Adipocyte (in vitro differentiated cells): ENCODE data around the gene C6orf141.

Experiments
- DNase-seq: peaks from one replicate; pipeline ENCODE4 v3.0.0-alpha.2; 2015; ENCODE audit warnings: low read depth
- H3K27me3 ChIP-seq: replicated peaks from 2 replicates; pipeline ENCODE4 v1.7.0; 2013; ENCODE audit warnings: mild to moderate bottlenecking, low read length, moderate library complexity; ENCODE audit not compliant: control insufficient read depth, insufficient read depth
- H3K36me3 ChIP-seq: 2 replicates; pipeline ENCODE4 v1.7.0; 2013; ENCODE audit warnings: low read length, mild to moderate bottlenecking, moderate library complexity; ENCODE audit not compliant: control insufficient read depth, insufficient read depth, severe bottlenecking
- H3K4me1 ChIP-seq: 2 replicates; pipeline ENCODE4 v1.7.0; 2013; ENCODE audit warnings: mild to moderate bottlenecking, low read length, moderate library complexity; ENCODE audit not compliant: control insufficient read depth, insufficient read depth
- H3K4me3 ChIP-seq: 2 replicates; pipeline ENCODE4 v1.7.0; 2013; ENCODE audit warnings: mild to moderate bottlenecking, low read length, moderate library complexity
- H3K9ac ChIP-seq: 2 replicates; pipeline ENCODE4 v1.7.0; 2013; ENCODE audit warnings: mild to moderate bottlenecking, low read length, moderate library complexity
- H3K9me3 ChIP-seq: 2 replicates; pipeline ENCODE4 v1.7.0; 2013; ENCODE audit warnings: mild to moderate bottlenecking, low read length, moderate library complexity; ENCODE audit not compliant: control insufficient read depth

The C6orf141 gene

GRCh38 chr6:49522710-49523593, 27.5 kb upstream of the C6orf141 start:
- no peaks in the 10 kb centered on the region for H3K27me3 ChIP-seq
- H3K36me3 ChIP-seq, result no peaks in the 10 kb centered on the region
- no peaks in the 10 kb centered on the region for H3K4me1 ChIP-seq
- no peak overlapping the region for H3K9ac ChIP-seq
- no peak for DNase-seq
- no peaks in the 10 kb centered on the region for H3K9me3 ChIP-seq
- no peak overlapping the region for H3K4me3 ChIP-seq

DNA sequence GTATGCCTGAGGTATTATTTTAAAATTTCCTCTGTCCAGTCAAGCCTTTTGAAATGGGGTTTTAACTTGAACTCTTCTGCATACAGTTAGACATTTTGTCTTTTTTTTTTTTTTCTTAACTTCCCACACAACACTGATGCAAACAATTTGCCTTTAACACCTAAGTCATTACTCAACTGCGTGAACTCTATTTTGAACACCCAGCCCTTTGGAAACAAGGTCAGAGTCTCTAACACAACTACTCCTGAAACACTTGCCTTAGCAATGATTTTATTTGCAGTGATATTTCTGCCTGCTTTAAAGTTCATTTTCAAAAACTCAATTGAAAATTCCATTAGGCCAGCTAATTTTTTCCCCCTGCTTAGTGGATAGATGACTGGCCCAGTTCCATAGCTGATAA, 26.6 kb upstream of the C6orf141 start:
- no peak overlapping the region for H3K4me3 ChIP-seq
- no peak for DNase-seq
- no peaks in the 10 kb centered on the region for H3K36me3 ChIP-seq
- no peaks in the 10 kb centered on the region for H3K4me1 ChIP-seq
- H3K9me3 ChIP-seq, result no peaks in the 10 kb centered on the region
- H3K27me3 ChIP-seq, result no peaks in the 10 kb centered on the region
- no peak overlapping the region for H3K9ac ChIP-seq

DNA sequence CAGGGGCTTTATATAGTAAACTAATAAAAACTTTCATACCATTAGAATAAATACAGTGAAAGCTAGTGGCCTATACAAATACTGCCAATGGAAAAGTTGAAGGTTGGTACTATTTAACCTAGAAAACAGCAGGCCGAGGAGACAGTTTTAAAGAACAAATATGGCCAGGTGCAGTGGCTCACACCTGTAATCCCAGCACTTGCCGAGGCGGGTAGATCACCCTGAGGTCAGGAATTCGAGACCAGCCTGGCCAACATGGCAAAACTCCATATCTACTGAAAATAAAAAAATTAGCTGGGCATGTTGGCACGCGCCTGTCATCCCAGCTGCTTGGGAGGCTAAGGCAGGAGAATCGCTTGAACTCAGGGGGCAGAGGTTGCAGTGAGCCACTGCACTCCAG, 25.9 kb upstream of the C6orf141 start:
- Histone ChIP-seq H3K27me3 (no peaks in the 10 kb centered on the region), H3K4me3 (no peak overlapping the region), H3K36me3 (no peaks in the 10 kb centered on the region), H3K9me3 (no peaks in the 10 kb centered on the region), H3K4me1 (no peaks in the 10 kb centered on the region), H3K9ac (no peak overlapping the region)
- no peak for DNase-seq

GRCh38 chr6:49526598-49526997, 23.9 kb upstream of the C6orf141 start:
- H3K27me3 ChIP-seq, result no peaks in the 10 kb centered on the region
- H3K9ac ChIP-seq, result no peak overlapping the region
- DNase-seq, result no peak
- no peaks in the 10 kb centered on the region for H3K4me1 ChIP-seq
- H3K9me3 ChIP-seq, result no peaks in the 10 kb centered on the region
- H3K4me3 ChIP-seq, result no peak overlapping the region
- no peaks in the 10 kb centered on the region for H3K36me3 ChIP-seq

- Histone ChIP-seq H3K4me1 (no peaks in the 10 kb centered on the region), H3K9me3 (no peaks in the 10 kb centered on the region), H3K9ac (no peak overlapping the region), H3K4me3 (no peak overlapping the region), H3K36me3 (no peaks in the 10 kb centered on the region), H3K27me3 (no peaks in the 10 kb centered on the region)
- DNase-seq, result no peak
These were observed 23.1 kb upstream of the C6orf141 start for GRCh38 chr6:49527320-49527719.

GRCh38 chr6:49528571-49528970, 21.9 kb upstream of the C6orf141 start:
- Histone ChIP-seq H3K36me3 (no peaks in the 10 kb centered on the region), H3K9ac (no peak overlapping the region), H3K9me3 (no peaks in the 10 kb centered on the region), H3K4me1 (no peaks in the 10 kb centered on the region), H3K27me3 (no peaks in the 10 kb centered on the region), H3K4me3 (no peak overlapping the region)
- DNase-seq, result no peak

- no peak for DNase-seq
- Histone ChIP-seq H3K4me1 (no peaks in the 10 kb centered on the region), H3K4me3 (no peak overlapping the region), H3K9ac (no peak overlapping the region), H3K36me3 (no peaks in the 10 kb centered on the region), H3K27me3 (no peaks in the 10 kb centered on the region), H3K9me3 (no peaks in the 10 kb centered on the region)
These were observed 20.2 kb upstream of the C6orf141 start for GRCh38 chr6:49530141-49530776.

DNA sequence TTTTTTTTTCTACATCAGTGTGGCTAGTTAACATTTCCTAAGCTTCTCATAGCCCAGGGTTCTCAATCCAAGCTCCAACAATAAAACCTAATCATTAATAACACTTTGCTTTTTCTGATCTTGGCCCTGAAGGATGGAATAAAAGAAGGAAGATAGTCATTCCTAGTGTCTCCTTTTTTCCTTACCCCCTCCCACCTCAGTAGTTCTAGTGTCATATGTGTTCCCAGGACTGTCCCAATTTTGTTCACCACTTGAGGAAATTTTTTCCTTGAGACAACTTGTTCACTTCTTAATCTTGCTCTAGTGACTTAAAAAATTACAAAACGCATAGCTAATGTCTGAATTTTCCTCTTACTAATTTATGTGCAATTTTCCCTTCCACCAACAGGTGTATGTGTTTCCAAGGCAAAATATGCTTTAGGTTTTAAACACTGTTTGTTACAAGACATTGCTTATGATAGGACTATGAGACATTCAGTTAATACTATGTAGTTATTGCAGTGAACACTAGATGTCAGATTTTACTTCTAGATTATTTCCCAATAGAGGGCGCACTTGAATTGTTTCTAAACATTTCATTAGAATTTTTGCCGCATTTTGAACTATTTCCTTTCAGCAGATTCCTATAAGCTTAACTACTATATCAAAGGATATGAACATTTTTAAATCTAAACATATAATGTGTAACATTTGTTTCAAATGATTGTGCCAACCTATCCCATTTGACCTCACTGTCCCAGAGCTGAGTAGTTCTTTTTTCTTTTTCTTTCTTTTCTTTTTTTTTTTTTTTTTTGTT, 18.5 kb upstream of the C6orf141 start:
- Histone ChIP-seq H3K9ac (peak overlapping the region; percentile 68), H3K9me3 (no peaks in the 10 kb centered on the region), H3K4me1 (no peaks in the 10 kb centered on the region), H3K27me3 (no peaks in the 10 kb centered on the region), H3K4me3 (peak overlapping the region; percentile 76), H3K36me3 (no peaks in the 10 kb centered on the region)
- peak; percentile 85 for DNase-seq

DNA sequence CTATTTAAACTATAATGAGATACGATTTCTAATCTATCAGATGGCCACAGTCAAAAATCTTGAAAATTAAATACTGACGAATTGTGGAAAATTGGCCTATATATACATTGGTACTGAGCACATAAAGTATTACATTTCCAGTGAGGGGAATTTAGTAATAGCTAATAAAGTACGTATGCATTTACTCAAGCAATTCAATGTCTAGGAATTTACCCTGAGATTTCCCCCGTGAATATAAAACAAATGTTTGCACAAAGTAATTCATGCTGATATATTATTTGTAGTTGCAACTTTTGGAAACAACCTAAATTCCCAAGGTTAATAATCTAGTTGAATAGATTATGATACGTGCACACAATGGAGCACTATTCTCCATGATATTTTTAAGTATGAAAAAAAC, 14.7 kb upstream of the C6orf141 start:
- Histone ChIP-seq H3K4me3 (no peak overlapping the region), H3K9me3 (no peaks in the 10 kb centered on the region), H3K27me3 (no peaks in the 10 kb centered on the region), H3K36me3 (no peaks in the 10 kb centered on the region), H3K4me1 (no peaks in the 10 kb centered on the region), H3K9ac (no peak overlapping the region)
- DNase-seq, result no peak

GRCh38 chr6:49539102-49539501, 11.4 kb upstream of the C6orf141 start:
- no peak for DNase-seq
- Histone ChIP-seq H3K4me3 (no peak overlapping the region), H3K36me3 (no peaks in the 10 kb centered on the region), H3K9ac (no peak overlapping the region), H3K9me3 (no peaks in the 10 kb centered on the region), H3K27me3 (no peaks in the 10 kb centered on the region), H3K4me1 (peaks cover 13% of the 10 kb centered on the region)

- Histone ChIP-seq H3K27me3 (no peaks in the 10 kb centered on the region), H3K4me1 (peaks cover 13% of the 10 kb centered on the region), H3K9ac (no peak overlapping the region), H3K9me3 (no peaks in the 10 kb centered on the region), H3K4me3 (no peak overlapping the region), H3K36me3 (no peaks in the 10 kb centered on the region)
- no peak for DNase-seq
These were observed 9.9 kb upstream of the C6orf141 start for GRCh38 chr6:49540614-49541013.
